T follicular helper cell (primary cell): Measurements from ENCODE around the gene SLC11A2.
"Not testable (repeated sequence)": the region's sequence is repeated elsewhere in the genome, so short reads cannot be mapped to it uniquely, and the experiment has no call there.

ENCODE experiments used
- DNase-seq: peaks from one replicate; pipeline ENCODE4 v3.0.0-alpha.2; 2020; ENCODE audit warnings: low read depth

The SLC11A2 gene

GRCh38 chr12:50990791-50991190 is 35.4 kb downstream of the SLC11A2 start:
- DNase-seq = no peak

GRCh38 chr12:50990147-50990727 is 35.9 kb downstream of the SLC11A2 start:
- no peak for DNase-seq

- no peak for DNase-seq
Measured at GRCh38 chr12:50988871-50989270, 37.3 kb downstream of the SLC11A2 start.

GRCh38 chr12:50988051-50988450 is 38.1 kb downstream of the SLC11A2 start:
- no peak for DNase-seq

- DNase-seq = no peak
Measured at GRCh38 chr12:50986966-50987737, 39.0 kb downstream of the SLC11A2 start.

- no peak for DNase-seq
Measured at GRCh38 chr12:50985322-50985721, 40.9 kb downstream of the SLC11A2 start.

- DNase-seq = no peak
Measured at GRCh38 chr12:50984586-50985298, 41.4 kb downstream of the SLC11A2 start.

- no peak for DNase-seq
Measured at GRCh38 chr12:50981319-50982239, 44.6 kb downstream of the SLC11A2 start.

- DNase-seq = no peak
Measured at GRCh38 chr12:50980545-50980944, 45.6 kb downstream of the SLC11A2 start.

- no peak for DNase-seq
Measured at GRCh38 chr12:50979369-50980052, 46.7 kb downstream of the SLC11A2 start.

- no peak for DNase-seq
Measured at GRCh38 chr12:50971946-50972345, 54.2 kb downstream of the SLC11A2 start.

GRCh38 chr12:50964432-50964831 is 61.8 kb downstream of the SLC11A2 start:
- DNase-seq = no peak

- DNase-seq = no peak
Measured at GRCh38 chr12:50961708-50962107, 64.5 kb downstream of the SLC11A2 start.

- no peak for DNase-seq
Measured at GRCh38 chr12:50960130-50960529, 66.1 kb downstream of the SLC11A2 start.

GRCh38 chr12:50955697-50956096 is 70.5 kb downstream of the SLC11A2 start:
- DNase-seq = no peak

GRCh38 chr12:50955288-50955687 is 70.9 kb downstream of the SLC11A2 start:
- no peak for DNase-seq

GRCh38 chr12:50954789-50955188 is 71.4 kb downstream of the SLC11A2 start:
- DNase-seq = not testable (repeated sequence)

GRCh38 chr12:50953047-50953446 is 73.1 kb downstream of the SLC11A2 start:
- no peak for DNase-seq

- no peak for DNase-seq
Measured at GRCh38 chr12:50952510-50952909, 73.7 kb downstream of the SLC11A2 start, which contains the start of gene HIGD1C. HIGD1C (plus strand) TSS chr12:50952544; CDS start chr12:50953999, 1,455 bp downstream.

- no peak for DNase-seq
Measured at GRCh38 chr12:50951112-50951511, 75.1 kb downstream of the SLC11A2 start.

- DNase-seq = no peak
Measured at GRCh38 chr12:50949801-50950302, 76.3 kb downstream of the SLC11A2 start.
